ENCODE results near the gene VPS25. TPM values are rescaled to one million over a fixed set of nuclear protein-coding genes. Genes with fewer than 3 reads are reported as not detected.

Gene VPS25
- total RNA-seq (2014; rRNA removed; shearing (Covaris generic)) (70.7 and 78.4 TPM in 2 replicates), total RNA-seq (2022) (83.9 and 84.1 TPM in 2 replicates), Bru-seq, nascent RNA (percentile 84 among the genes with signal in this experiment), BruChase-seq, experiment 1, labeled RNA remaining after a 6-hour chase (percentile 81 among the genes with signal in this experiment), BruChase-seq, experiment 2, labeled RNA remaining after a 2-hour chase (percentile 80 among the genes with signal in this experiment)
- long read RNA-seq, transcript VPS25-201 (6 exons, 1,101 nt): major isoform, 109 of 122 reads
- long read RNA-seq, partial matches to known transcripts: 1 of 122 reads
- long read RNA-seq, other reads (novel, unspliced or antisense): 12 of 122 reads

- ChIA-PET POLR2A (interaction anchor here (0.6 to 1.4 kb wide), 9 partner anchors 13 to 195 kb away, joined by 3 to 6 read pairs (median 3); partner anchors contain the start of genes PSMC3IP and RETREG3), CTCF (ENCODE audit: unreplicated experiment) (interaction anchor here (1.4 kb wide), 1 partner anchor 17 kb away, joined by 3 read pairs; no protein-coding TSS in a partner anchor)
- peak within 1 kb of the TSS; percentile 88 for H3K4me2 ChIP-seq (ENCODE audit: low read length)
- peaks cover 30% of the 10 kb centered on the region for H3K36me3 ChIP-seq (ENCODE audit: insufficient read depth, low read length)
- TF ChIP-seq CTCF (conservative IDR thresholded peaks at IDR 0.05; ENCODE audit: low read length): no peak; the same call in 1 of the 2 replicates
- no peak for TF ChIP-seq EZH2phosphoT487 (IDR thresholded peaks at IDR 0.05; ENCODE audit: borderline replicate concordance, low read depth, low read length)
- no peaks in the 10 kb centered on the region for H3K9me3 ChIP-seq (ENCODE audit: low read length)
- peak within 1 kb of the TSS; percentile 61 for H2AFZ ChIP-seq (ENCODE audit: low read length)
- H3K4me1 ChIP-seq (ENCODE audit: insufficient read depth, low read length, poor library complexity, severe bottlenecking): peaks cover 7% of the 10 kb centered on the region
- H3K9me2 ChIP-seq (ENCODE audit: insufficient read depth, low read length): no peaks in the 10 kb centered on the region
- peak within 1 kb of the TSS; percentile 88 for H3K4me3 ChIP-seq (ENCODE audit: low read depth, low read length, poor library complexity, severe bottlenecking)
- intact Hi-C loops (cut with micrococcal nuclease; ENCODE audit: unreplicated experiment): loop anchor here (1.0 kb wide), 1 partner anchor 51 kb away; the partner anchor contains the start of gene BECN1
- H4K20me1 ChIP-seq (ENCODE audit: insufficient read depth, low read length): no peaks in the 10 kb centered on the region
- no TSS peak for BruUV-seq (replicated peaks)
- DNase-seq (ENCODE audit: low spot score): peak; percentile 88
- H3K79me2 ChIP-seq (ENCODE audit: insufficient read depth, low read depth, low read length): peaks cover 12% of the 10 kb centered on the region; the same call in 1 of the 2 replicates
- peak within 1 kb of the TSS; percentile 42 for H3K27ac ChIP-seq (ENCODE audit: low read depth, low read length, poor library complexity, severe bottlenecking)
Observed at GRCh38 chr17:42773290-42774035, at the start of gene VPS25. Gene VPS25 (plus strand): TSS chr17:42773449. CDS start chr17:42773476, 27 bp downstream.

- ChIA-PET CTCF (ENCODE audit: unreplicated experiment) (no interaction called here), POLR2A (no interaction called here)
- Histone ChIP-seq H3K4me1 (ENCODE audit: insufficient read depth, low read length, poor library complexity, severe bottlenecking) (no peaks in the 10 kb centered on the region), H3K36me3 (ENCODE audit: insufficient read depth, low read length) (peaks cover 62% of the 10 kb centered on the region), H3K27ac (ENCODE audit: low read depth, low read length, poor library complexity, severe bottlenecking) (no peak overlapping the region), H3K79me2 (ENCODE audit: insufficient read depth, low read depth, low read length) (no peaks in the 10 kb centered on the region), H3K4me2 (ENCODE audit: low read length) (no peak overlapping the region), H4K20me1 (ENCODE audit: insufficient read depth, low read length) (no peaks in the 10 kb centered on the region), H2AFZ (ENCODE audit: low read length) (no peak overlapping the region), H3K4me3 (ENCODE audit: low read depth, low read length, poor library complexity, severe bottlenecking) (no peak overlapping the region), H3K9me2 (ENCODE audit: insufficient read depth, low read length) (no peaks in the 10 kb centered on the region), H3K9me3 (ENCODE audit: low read length) (no peaks in the 10 kb centered on the region)
- no peak for DNase-seq (ENCODE audit: low spot score)
- intact Hi-C loops (cut with micrococcal nuclease; ENCODE audit: unreplicated experiment): no loop called here
- TF ChIP-seq CTCF (conservative IDR thresholded peaks at IDR 0.05; ENCODE audit: low read length) (no peak), EZH2phosphoT487 (IDR thresholded peaks at IDR 0.05; ENCODE audit: borderline replicate concordance, low read depth, low read length) (no peak)
- TSS peak; percentile 26 for BruUV-seq (replicated peaks)
Observed at GRCh38 chr17:42723636-42724035, 49.6 kb upstream of the VPS25 start.

Measured in OCI-LY7 (cell line).